HG02885 (cell line): Measurements from ENCODE around the gene CCDC73.

ENCODE experiments used
- ATAC-seq: cut with Tn5 transposase; IDR thresholded peaks from one replicate; pipeline ENCODE4 v1.9.1; 2021; ENCODE audit warnings: mild to moderate bottlenecking; ENCODE audit not compliant: unreplicated experiment, poor library complexity

The CCDC73 gene

DNA sequence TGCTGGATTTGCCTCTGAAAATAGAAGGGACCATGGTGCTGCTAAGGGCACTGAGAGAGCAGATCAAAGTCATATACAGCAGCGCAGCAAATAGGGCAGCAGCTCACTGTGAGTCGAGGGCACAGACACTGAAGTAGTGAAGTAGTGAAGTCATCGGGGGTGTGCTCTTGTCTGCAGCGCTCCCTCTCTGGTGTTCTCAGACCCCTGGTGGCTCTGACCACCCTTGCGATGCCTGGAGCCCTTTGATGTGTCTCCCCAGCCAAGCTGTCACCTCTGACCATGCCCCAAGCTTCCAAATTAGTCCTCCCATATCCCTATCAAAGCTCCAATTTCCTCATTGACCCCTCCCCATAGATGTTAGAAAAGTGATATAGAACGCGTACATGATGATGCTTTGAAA lies 238.6 kb downstream of the CCDC73 start:
- ATAC-seq = no peak

DNA sequence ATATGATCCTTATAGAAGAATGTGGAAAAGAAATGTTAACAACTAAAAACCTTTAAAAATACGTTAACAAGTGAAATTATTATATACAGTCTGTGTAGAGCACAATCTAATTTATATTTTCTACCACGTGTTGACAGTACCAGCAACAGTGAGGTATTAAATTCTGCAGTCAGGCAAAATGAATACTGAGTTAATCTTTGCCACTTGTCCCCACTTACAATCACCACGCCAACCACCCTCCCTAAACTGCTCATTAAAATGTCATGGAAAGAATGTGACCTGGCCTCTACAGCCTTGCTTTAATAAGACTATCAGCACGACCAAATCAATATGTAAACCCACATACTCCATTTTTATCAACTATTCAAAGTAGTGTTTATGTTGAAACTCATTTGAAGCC lies 239.4 kb downstream of the CCDC73 start:
- ATAC-seq = no peak
